ENCODE results near the gene AFTPH.

- TF ChIP-seq CTCF (conservative IDR thresholded peaks at IDR 0.05) (no peak), ZFX (IDR thresholded peaks at IDR 0.05) (no peak)
These were observed 104.0 kb downstream of the AFTPH start for GRCh38 chr2:64627860-64628841.

Data from C4-2B (cell line).